Body of pancreas (tissue), 4 donors: ENCODE data around the gene SURF1.

Experiments
- CTCF ChIP-seq, 7 experiments: fragments of 450-650 bp in 4 of 7; fragments of 200-600 bp in 3 of 7; sonication (generic) in 3 of 7; IDR thresholded peaks; one replicate each; pipeline ENCODE4 v1.5.1; 2016 to 2019; ENCODE audit warnings: antibody characterized with exemption in 7 of 7
- POLR2A ChIP-seq, 3 donors: fragments of 450-650 bp; IDR thresholded peaks; one replicate each; pipeline ENCODE4 v1.6.1; 2016; ENCODE audit warnings: antibody characterized with exemption in 3 of 3, mild to moderate bottlenecking in 2 of 3

- TF ChIP-seq CTCF (IDR thresholded peaks at IDR 0.05): no peak
- TF ChIP-seq POLR2A (IDR thresholded peaks at IDR 0.05): no peak
These were observed 26.3 kb upstream of the SURF1 start for GRCh38 chr9:133382507-133383141.
